HG03060 (cell line): ENCODE measurements around the gene FUS.

Source experiments
- ATAC-seq: cut with Tn5 transposase; IDR thresholded peaks from one replicate; pipeline ENCODE4 v1.9.1; 2021; ENCODE audit warnings: low read depth, moderate number of reproducible peaks; ENCODE audit not compliant: unreplicated experiment

Gene FUS

GRCh38 chr16:31225193-31225592 lies 45.3 kb downstream of the FUS start:
- no peak for ATAC-seq

GRCh38 chr16:31228206-31228605 lies 48.3 kb downstream of the FUS start:
- ATAC-seq = no peak

- no peak for ATAC-seq
These were observed 49.6 kb downstream of the FUS start for GRCh38 chr16:31229501-31229900.

GRCh38 chr16:31238041-31238440 lies 58.1 kb downstream of the FUS start:
- no peak for ATAC-seq
